HCT116 (cell line): ENCODE data around the gene PTPN1.

Experiments
- CTCF ChIP-seq, 3 experiments: fragments of 200-600 bp in 1 of 3; sonication (generic) in 1 of 3; IDR thresholded peaks in 2 of 3; conservative IDR thresholded peaks in 1 of 3; 2 replicates each; pipeline ENCODE4 v1.5.1; 2012 to 2017; ENCODE audit warnings: low read depth in 2 of 3, low read length in 2 of 3, antibody characterized with exemption in 1 of 3, borderline replicate concordance in 1 of 3, control low read depth in 1 of 3, mild to moderate bottlenecking in 1 of 3, mixed read lengths in 1 of 3, mixed run types in 1 of 3, moderate library complexity in 1 of 3; ENCODE audit not compliant: insufficient read depth in 1 of 3
- EGR1 ChIP-seq: IDR thresholded peaks from 2 replicates; pipeline ENCODE4 v1.6.1; 2012; ENCODE audit warnings: low read depth
- EZH2 ChIP-seq: fragments of 200-600 bp; sonication (generic); IDR thresholded peaks from 2 replicates; pipeline ENCODE4 v1.6.1; 2017; ENCODE audit warnings: antibody characterized with exemption, mixed run types
- POLR2A ChIP-seq: IDR thresholded peaks from 2 replicates; pipeline ENCODE4 v1.7.0; 2011; ENCODE audit warnings: borderline replicate concordance; ENCODE audit not compliant: insufficient read depth, insufficient read length; ENCODE audit errors: extremely low read depth
- REST ChIP-seq: IDR thresholded peaks from 2 replicates; pipeline ENCODE4 v1.6.1; 2012; ENCODE audit warnings: low read depth
- SP1 ChIP-seq: IDR thresholded peaks from 2 replicates; pipeline ENCODE4 v1.6.1; 2012; ENCODE audit warnings: low read depth

GRCh38 chr20:50554694-50555579 is 44.8 kb downstream of the PTPN1 start:
- TF ChIP-seq CTCF (IDR thresholded peaks at IDR 0.05 in 2 of 3, conservative IDR thresholded peaks at IDR 0.05 in 1 of 3; ENCODE audit: borderline replicate concordance in 1 of 3, insufficient read depth in 1 of 3, low read depth in 2 of 3, low read length in 2 of 3) (no peak), POLR2A (no peak), EGR1 (no peak), SP1 (no peak), EZH2 (no peak), REST (no peak)
